SK-N-SH (cell line): ENCODE results near the gene ZBED1. TPM values are rescaled to one million over a fixed set of nuclear protein-coding genes. Genes with fewer than 3 reads are reported as not detected.

Experiments
- CTCF ChIA-PET: fragments of 300-600, 350-600 bp; formaldehyde crosslinking; extraction: SDS; loops from one replicate; lab custom pipeline; 2021; lab: Yijun Ruan, JAX
- POLR2A ChIA-PET: fragments of 350-600 bp; sonication (Branson Sonifier 250); formaldehyde crosslinking; extraction: SDS; loops from one replicate; lab custom pipeline; 2020; ENCODE audit warnings: antibody characterized with exemption, inconsistent platforms; lab: Yijun Ruan, JAX
- DNase-seq: peaks from one replicate; pipeline ENCODE4 v3.0.0; 2012
- H2AFZ ChIP-seq: fragments of 200-600 bp; sonication (generic); 2 replicates; pipeline ENCODE4 v1.8.1; 2016; ENCODE audit warnings: antibody characterized with exemption, mild to moderate bottlenecking, low read depth
- H3F3A ChIP-seq: fragments of 200-600 bp; sonication (generic); replicated peaks from 2 replicates; pipeline ENCODE3; 2016; ENCODE audit warnings: antibody characterized with exemption, mild to moderate bottlenecking; ENCODE audit not compliant: insufficient read depth
- H3K27ac ChIP-seq, 2 experiments: fragments of 200-500 bp in 1 of 2; fragments of 200-600 bp in 1 of 2; sonication (Bioruptor generic) in 1 of 2; sonication (generic), shearing (Covaris generic) in 1 of 2; 2 replicates each; pipeline versions ENCODE4 v1.5.1 to v1.6.1; 2014 to 2016; ENCODE audit warnings: low read depth in 2 of 2, inconsistent platforms in 1 of 2, low read length in 1 of 2, mild to moderate bottlenecking in 1 of 2, mixed read lengths in 1 of 2
- H3K27me3 ChIP-seq: fragments of 200-600 bp; sonication (generic), shearing (Covaris generic); 2 replicates; pipeline ENCODE4 v1.6.1; 2016; ENCODE audit warnings: mixed run types; ENCODE audit not compliant: insufficient read depth
- H3K36me3 ChIP-seq, 2 experiments: fragments of 200-500 bp in 1 of 2; fragments of 200-600 bp in 1 of 2; sonication (Bioruptor generic) in 1 of 2; sonication (generic) in 1 of 2; replicated peaks in 1 of 2; 2 replicates each; pipeline versions ENCODE3 to v1.5.1; 2014 to 2016; ENCODE audit warnings: low read length in 1 of 2, mild to moderate bottlenecking in 1 of 2; ENCODE audit not compliant: insufficient read depth in 2 of 2, control insufficient read depth in 1 of 2
- H3K4me1 ChIP-seq, 2 experiments: fragments of 200-500 bp in 1 of 2; fragments of 200-600 bp in 1 of 2; sonication (Bioruptor generic) in 1 of 2; sonication (generic), shearing (Covaris generic) in 1 of 2; 2 replicates each; pipeline versions ENCODE4 v1.5.1 to v1.6.1; 2014 to 2016; ENCODE audit warnings: low read depth in 1 of 2, low read length in 1 of 2, mixed run types in 1 of 2; ENCODE audit not compliant: insufficient read depth in 2 of 2, control insufficient read depth in 1 of 2
- H3K4me2 ChIP-seq: fragments of 200-600 bp; sonication (generic), shearing (Covaris generic); 2 replicates; pipeline ENCODE4 v1.6.1; 2017; ENCODE audit warnings: mixed run types
- H3K4me3 ChIP-seq, 2 experiments: fragments of 200-500 bp in 1 of 2; fragments of 200-600 bp in 1 of 2; sonication (Bioruptor generic) in 1 of 2; sonication (generic), shearing (Covaris generic) in 1 of 2; 2 replicates each; pipeline versions ENCODE4 v1.5.1 to v1.8.1; 2014 to 2016; ENCODE audit warnings: low read depth in 2 of 2, inconsistent platforms in 1 of 2, low read length in 1 of 2, mild to moderate bottlenecking in 1 of 2, mixed read lengths in 1 of 2, moderate library complexity in 1 of 2
- H3K79me2 ChIP-seq: fragments of 200-600 bp; sonication (generic); 2 replicates; pipeline ENCODE4 v1.8.1; 2017; ENCODE audit warnings: mild to moderate bottlenecking; ENCODE audit not compliant: insufficient read depth
- H3K9ac ChIP-seq: fragments of 200-600 bp; sonication (generic); 2 replicates; pipeline ENCODE4 v1.6.1; 2017; ENCODE audit warnings: mixed run types
- H3K9me2 ChIP-seq: fragments of 200-600 bp; sonication (generic); 2 replicates; pipeline ENCODE4 v1.6.1; 2017; ENCODE audit warnings: mixed run types
- H3K9me3 ChIP-seq: fragments of 200-600 bp; sonication (generic); 2 replicates; pipeline ENCODE4 v1.6.1; 2017; ENCODE audit warnings: mixed run types, mild to moderate bottlenecking, moderate library complexity
- H4K20me1 ChIP-seq: fragments of 200-600 bp; sonication (generic); 2 replicates; pipeline ENCODE4 v1.6.1; 2017; ENCODE audit warnings: mild to moderate bottlenecking, mixed run types; ENCODE audit not compliant: insufficient read depth
- ELF1 ChIP-seq: IDR thresholded peaks from 2 replicates; pipeline ENCODE4 v1.4.0; 2012
- EP300 ChIP-seq, 2 experiments: IDR thresholded peaks; 2 replicates each; pipeline versions ENCODE4 v1.4.0 to v1.6.1; 2012; ENCODE audit warnings: borderline replicate concordance in 1 of 2, low read depth in 1 of 2, low read length in 1 of 2
- EZH2phosphoT487 ChIP-seq: fragments of 200-600 bp; sonication (generic); IDR thresholded peaks from 2 replicates; pipeline ENCODE4 v1.6.1; 2017; ENCODE audit warnings: low read depth, mixed run types, mild to moderate bottlenecking, antibody characterized with exemption, moderate library complexity, borderline replicate concordance
- FOXM1 ChIP-seq: IDR thresholded peaks from 2 replicates; pipeline ENCODE4 v1.4.0; 2012; ENCODE audit warnings: low read depth, mild to moderate bottlenecking
- GABPA ChIP-seq: IDR thresholded peaks from 2 replicates; pipeline ENCODE4 v1.4.0; 2012; ENCODE audit warnings: low read depth, mild to moderate bottlenecking
- JUND ChIP-seq: IDR thresholded peaks from 2 replicates; pipeline ENCODE4 v1.4.0; 2012
- MXI1 ChIP-seq: IDR thresholded peaks from 2 replicates; pipeline ENCODE4 v1.6.1; 2012; ENCODE audit warnings: mild to moderate bottlenecking, low read depth, low read length, improper control_type of control experiment
- NRF1 ChIP-seq: IDR thresholded peaks from 2 replicates; pipeline ENCODE4 v1.6.1; 2012; ENCODE audit warnings: low read depth, mild to moderate bottlenecking, low read length
- POLR2AphosphoS5 ChIP-seq: IDR thresholded peaks from 2 replicates; pipeline ENCODE4 v1.6.1; 2012; ENCODE audit warnings: low read depth, low read length
- RAD21 ChIP-seq: IDR thresholded peaks from 2 replicates; pipeline ENCODE4 v1.6.1; 2012; ENCODE audit warnings: mild to moderate bottlenecking, low read length
- RCOR1 ChIP-seq: fragments of 150-350 bp; IDR thresholded peaks from 2 replicates; pipeline ENCODE4 v1.6.1; 2017; ENCODE audit warnings: antibody characterized with exemption, low read length
- RFX5 ChIP-seq: IDR thresholded peaks from 2 replicates; pipeline ENCODE4 v1.6.1; 2012; ENCODE audit warnings: mild to moderate bottlenecking, improper control_type of control experiment, low read length
- SIN3A ChIP-seq: IDR thresholded peaks from 2 replicates; pipeline ENCODE4 v1.6.1; 2012; ENCODE audit warnings: low read depth, mild to moderate bottlenecking, low read length, moderate library complexity, borderline replicate concordance
- TEAD4 ChIP-seq: IDR thresholded peaks from 2 replicates; pipeline ENCODE4 v1.4.0; 2012; ENCODE audit warnings: mild to moderate bottlenecking, borderline replicate concordance; ENCODE audit not compliant: insufficient read depth
- WGBS: methylation state at CpG from one replicate; pipeline ENCODE4 v1.1.6; 2017; ENCODE audit warnings: low lambda C conversion rate; 5-methylcytosine and 5-hydroxymethylcytosine counted together
- polyA plus RNA-seq, 3 experiments: library from polyadenylated mRNA; depleted of rRNA; stranded (reverse); fragments of >200 nt; gene quantifications; 2 replicates each; pipeline ENCODE4 v1.2.3, GENCODE V29; 2012
- TF ChIP-seq, protein P1 (sequence below): IDR thresholded peaks from 2 replicates; pipeline ENCODE4 v1.6.1; 2012; ENCODE audit warnings: mild to moderate bottlenecking, low read depth, low read length, moderate library complexity

ZBED1 gene
- polyA plus RNA-seq, 1 of the 3 experiments (the other 2 are of a cell fraction): 16.7 TPM

DNA sequence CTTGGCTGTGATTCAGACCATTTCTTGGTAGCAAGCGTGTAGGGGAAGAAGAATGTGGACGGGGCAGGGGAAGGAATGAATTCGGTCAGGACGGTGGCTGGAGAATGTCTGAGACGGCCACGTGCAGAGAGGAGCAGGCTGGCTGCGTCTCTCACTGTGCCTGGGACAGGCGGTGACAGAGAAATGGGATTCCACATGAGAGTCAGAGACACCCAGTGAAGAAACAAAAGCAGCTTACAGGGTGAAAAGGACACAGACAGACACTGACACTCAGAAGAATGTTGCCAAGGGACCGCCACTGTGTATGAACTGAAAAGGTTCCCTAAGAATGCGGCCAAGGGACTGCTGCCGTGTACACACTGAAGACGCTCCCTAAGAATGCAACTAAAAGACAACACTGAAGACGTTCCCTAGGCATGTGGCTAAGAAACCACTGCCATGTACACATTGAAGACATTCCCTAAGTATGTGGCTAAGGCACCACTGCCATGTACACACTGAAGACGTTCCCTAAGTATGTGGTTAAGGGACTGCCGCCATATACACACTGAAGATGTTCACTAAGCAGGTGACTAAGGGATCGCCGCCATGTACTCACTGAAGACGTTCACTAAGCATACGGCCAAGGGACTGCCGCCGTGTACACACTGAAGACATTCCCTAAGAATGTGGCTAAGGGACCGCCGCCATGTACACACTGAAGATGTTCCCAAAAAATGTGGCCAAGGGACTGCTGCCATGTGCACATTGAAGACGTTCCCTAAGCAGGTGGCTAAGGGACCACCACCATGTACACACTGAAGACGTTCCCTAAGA lies 49.1 kb downstream of the ZBED1 start (continued):
- TF ChIP-seq, protein P1, sequence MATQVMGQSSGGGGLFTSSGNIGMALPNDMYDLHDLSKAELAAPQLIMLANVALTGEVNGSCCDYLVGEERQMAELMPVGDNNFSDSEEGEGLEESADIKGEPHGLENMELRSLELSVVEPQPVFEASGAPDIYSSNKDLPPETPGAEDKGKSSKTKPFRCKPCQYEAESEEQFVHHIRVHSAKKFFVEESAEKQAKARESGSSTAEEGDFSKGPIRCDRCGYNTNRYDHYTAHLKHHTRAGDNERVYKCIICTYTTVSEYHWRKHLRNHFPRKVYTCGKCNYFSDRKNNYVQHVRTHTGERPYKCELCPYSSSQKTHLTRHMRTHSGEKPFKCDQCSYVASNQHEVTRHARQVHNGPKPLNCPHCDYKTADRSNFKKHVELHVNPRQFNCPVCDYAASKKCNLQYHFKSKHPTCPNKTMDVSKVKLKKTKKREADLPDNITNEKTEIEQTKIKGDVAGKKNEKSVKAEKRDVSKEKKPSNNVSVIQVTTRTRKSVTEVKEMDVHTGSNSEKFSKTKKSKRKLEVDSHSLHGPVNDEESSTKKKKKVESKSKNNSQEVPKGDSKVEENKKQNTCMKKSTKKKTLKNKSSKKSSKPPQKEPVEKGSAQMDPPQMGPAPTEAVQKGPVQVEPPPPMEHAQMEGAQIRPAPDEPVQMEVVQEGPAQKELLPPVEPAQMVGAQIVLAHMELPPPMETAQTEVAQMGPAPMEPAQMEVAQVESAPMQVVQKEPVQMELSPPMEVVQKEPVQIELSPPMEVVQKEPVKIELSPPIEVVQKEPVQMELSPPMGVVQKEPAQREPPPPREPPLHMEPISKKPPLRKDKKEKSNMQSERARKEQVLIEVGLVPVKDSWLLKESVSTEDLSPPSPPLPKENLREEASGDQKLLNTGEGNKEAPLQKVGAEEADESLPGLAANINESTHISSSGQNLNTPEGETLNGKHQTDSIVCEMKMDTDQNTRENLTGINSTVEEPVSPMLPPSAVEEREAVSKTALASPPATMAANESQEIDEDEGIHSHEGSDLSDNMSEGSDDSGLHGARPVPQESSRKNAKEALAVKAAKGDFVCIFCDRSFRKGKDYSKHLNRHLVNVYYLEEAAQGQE: no peak
- TF ChIP-seq SIN3A (no peak), RFX5 (no peak), POLR2AphosphoS5 (no peak), RCOR1 (no peak), TEAD4 (no peak), FOXM1 (no peak), EP300 (IDR thresholded peaks at IDR 0.05; ENCODE audit: borderline replicate concordance in 1 of 2, low read depth in 1 of 2, low read length in 1 of 2) (no peak), JUND (no peak), GABPA (no peak), NRF1 (no peak)
- TF ChIP-seq, all 33 proteins: peak for 0

DNA sequence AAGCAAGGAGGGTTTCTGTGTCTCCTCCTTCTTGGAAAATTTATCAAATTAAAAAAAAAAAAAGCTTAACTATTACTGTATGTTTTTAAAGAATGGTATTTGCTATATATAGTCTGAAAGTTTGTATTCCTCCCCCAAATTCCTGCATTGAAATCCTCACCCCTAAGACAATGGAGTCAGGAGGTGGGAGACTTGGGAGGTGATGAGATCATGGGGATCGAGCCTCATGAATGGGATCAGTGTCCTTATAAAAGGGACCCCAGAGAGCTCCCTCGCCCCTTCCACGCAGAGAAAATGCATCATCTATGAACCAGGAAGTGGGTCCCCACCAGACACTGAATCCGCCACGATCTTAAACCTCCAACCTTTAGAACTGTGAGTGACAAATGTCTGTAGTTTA lies 50.1 kb downstream of the ZBED1 start:
- POLR2A ChIA-PET: no interaction called here
- 83% methylated on average over 5 of the region's 5 CpGs for WGBS
- H3F3A ChIP-seq: no peaks in the 10 kb centered on the region
- H3K27ac ChIP-seq: no peak overlapping the region
- H2AFZ ChIP-seq: no peak overlapping the region
- no peaks in the 10 kb centered on the region for H3K4me1 ChIP-seq
- no peak overlapping the region for H3K9ac ChIP-seq
- no peaks in the 10 kb centered on the region for H3K9me3 ChIP-seq
- no peaks in the 10 kb centered on the region for H4K20me1 ChIP-seq
- H3K36me3 ChIP-seq: no peaks in the 10 kb centered on the region
- no peak for DNase-seq
- no peak overlapping the region for H3K4me3 ChIP-seq
- H3K79me2 ChIP-seq: peaks cover 15% of the 10 kb centered on the region; the same call in 1 of the 2 replicates
- TF ChIP-seq FOXM1: no peak
- TF ChIP-seq EZH2phosphoT487: no peak
- TF ChIP-seq RAD21: no peak
- no peak for TF ChIP-seq ELF1
- TF ChIP-seq MXI1: no peak
- H3K27me3 ChIP-seq: no peaks in the 10 kb centered on the region
- CTCF ChIA-PET: no interaction called here
- H3K9me2 ChIP-seq: no peaks in the 10 kb centered on the region
- H3K4me2 ChIP-seq: no peak overlapping the region
